ENCODE results near the gene SHISAL2A.

DNA sequence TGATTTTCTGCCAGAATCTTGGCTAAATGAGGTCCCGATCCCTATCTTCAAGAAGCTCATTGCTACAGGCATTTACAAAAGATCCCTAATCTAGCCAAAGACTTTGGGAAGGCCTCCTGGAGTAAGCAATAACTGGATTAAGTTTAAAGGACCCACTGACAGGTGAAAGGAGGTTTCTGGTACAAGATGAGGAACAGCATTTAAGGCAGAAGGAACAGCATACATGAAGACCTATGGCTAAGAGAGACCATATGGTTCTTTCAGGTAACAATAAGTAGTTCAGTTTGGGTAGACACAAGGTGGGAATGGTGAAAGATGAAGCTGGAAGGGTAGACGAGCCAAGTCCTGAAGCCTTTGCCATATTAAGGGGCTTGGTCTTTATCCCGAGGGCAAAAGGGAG lies 27.8 kb downstream of the SHISAL2A start:
- TF ChIP-seq, protein P1, sequence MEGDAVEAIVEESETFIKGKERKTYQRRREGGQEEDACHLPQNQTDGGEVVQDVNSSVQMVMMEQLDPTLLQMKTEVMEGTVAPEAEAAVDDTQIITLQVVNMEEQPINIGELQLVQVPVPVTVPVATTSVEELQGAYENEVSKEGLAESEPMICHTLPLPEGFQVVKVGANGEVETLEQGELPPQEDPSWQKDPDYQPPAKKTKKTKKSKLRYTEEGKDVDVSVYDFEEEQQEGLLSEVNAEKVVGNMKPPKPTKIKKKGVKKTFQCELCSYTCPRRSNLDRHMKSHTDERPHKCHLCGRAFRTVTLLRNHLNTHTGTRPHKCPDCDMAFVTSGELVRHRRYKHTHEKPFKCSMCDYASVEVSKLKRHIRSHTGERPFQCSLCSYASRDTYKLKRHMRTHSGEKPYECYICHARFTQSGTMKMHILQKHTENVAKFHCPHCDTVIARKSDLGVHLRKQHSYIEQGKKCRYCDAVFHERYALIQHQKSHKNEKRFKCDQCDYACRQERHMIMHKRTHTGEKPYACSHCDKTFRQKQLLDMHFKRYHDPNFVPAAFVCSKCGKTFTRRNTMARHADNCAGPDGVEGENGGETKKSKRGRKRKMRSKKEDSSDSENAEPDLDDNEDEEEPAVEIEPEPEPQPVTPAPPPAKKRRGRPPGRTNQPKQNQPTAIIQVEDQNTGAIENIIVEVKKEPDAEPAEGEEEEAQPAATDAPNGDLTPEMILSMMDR (IDR thresholded peaks at IDR 0.05; ENCODE audit: low read depth, low read length, missing input control) = no peak
- no peak for TF ChIP-seq EGR1 (IDR thresholded peaks at IDR 0.05; ENCODE audit: low read depth in 2 of 2)
- TF ChIP-seq TAF1 (conservative IDR thresholded peaks at IDR 0.05) = no peak
- TF ChIP-seq, protein P2, sequence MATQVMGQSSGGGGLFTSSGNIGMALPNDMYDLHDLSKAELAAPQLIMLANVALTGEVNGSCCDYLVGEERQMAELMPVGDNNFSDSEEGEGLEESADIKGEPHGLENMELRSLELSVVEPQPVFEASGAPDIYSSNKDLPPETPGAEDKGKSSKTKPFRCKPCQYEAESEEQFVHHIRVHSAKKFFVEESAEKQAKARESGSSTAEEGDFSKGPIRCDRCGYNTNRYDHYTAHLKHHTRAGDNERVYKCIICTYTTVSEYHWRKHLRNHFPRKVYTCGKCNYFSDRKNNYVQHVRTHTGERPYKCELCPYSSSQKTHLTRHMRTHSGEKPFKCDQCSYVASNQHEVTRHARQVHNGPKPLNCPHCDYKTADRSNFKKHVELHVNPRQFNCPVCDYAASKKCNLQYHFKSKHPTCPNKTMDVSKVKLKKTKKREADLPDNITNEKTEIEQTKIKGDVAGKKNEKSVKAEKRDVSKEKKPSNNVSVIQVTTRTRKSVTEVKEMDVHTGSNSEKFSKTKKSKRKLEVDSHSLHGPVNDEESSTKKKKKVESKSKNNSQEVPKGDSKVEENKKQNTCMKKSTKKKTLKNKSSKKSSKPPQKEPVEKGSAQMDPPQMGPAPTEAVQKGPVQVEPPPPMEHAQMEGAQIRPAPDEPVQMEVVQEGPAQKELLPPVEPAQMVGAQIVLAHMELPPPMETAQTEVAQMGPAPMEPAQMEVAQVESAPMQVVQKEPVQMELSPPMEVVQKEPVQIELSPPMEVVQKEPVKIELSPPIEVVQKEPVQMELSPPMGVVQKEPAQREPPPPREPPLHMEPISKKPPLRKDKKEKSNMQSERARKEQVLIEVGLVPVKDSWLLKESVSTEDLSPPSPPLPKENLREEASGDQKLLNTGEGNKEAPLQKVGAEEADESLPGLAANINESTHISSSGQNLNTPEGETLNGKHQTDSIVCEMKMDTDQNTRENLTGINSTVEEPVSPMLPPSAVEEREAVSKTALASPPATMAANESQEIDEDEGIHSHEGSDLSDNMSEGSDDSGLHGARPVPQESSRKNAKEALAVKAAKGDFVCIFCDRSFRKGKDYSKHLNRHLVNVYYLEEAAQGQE (IDR thresholded peaks at IDR 0.05) = no peak
- TF ChIP-seq, protein P3, sequence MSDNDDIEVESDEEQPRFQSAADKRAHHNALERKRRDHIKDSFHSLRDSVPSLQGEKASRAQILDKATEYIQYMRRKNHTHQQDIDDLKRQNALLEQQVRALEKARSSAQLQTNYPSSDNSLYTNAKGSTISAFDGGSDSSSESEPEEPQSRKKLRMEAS (IDR thresholded peaks at IDR 0.05) = no peak
- no peak for TF ChIP-seq JUND (IDR thresholded peaks at IDR 0.05)

Measured in liver (tissue), 3 donors.